Memory B cell (primary cell): Measurements from ENCODE around the gene GPR161.
A peak's percentile ranks its signal among the peaks of the same experiment; 100 is the strongest.

Experiments
- ATAC-seq: fragments of 150-1000 bp; cut with Tn5 transposase; 2 replicates; pipeline ENCODE4 v1.10.0; 2021; ENCODE audit warnings: low read depth, mild to moderate bottlenecking, moderate library complexity
- DNase-seq, 2 donors: peaks; one replicate each; pipeline ENCODE4 v3.0.0; 2022; ENCODE audit warnings: low spot score in 2 of 2
- H3K27ac Mint-ChIP-seq: one replicate; pipeline ENCODE4 v1.8.0; 2022; ENCODE audit warnings: mild to moderate bottlenecking, moderate library complexity, mixed read lengths
- H3K27me3 Mint-ChIP-seq: one replicate; pipeline ENCODE4 v1.8.0; 2022; ENCODE audit warnings: mixed read lengths
- H3K36me3 Mint-ChIP-seq: one replicate; pipeline ENCODE4 v1.8.0; 2022; ENCODE audit warnings: mild to moderate bottlenecking, mixed read lengths
- H3K4me1 Mint-ChIP-seq: one replicate; pipeline ENCODE4 v1.8.0; 2022; ENCODE audit warnings: mixed read lengths
- H3K4me3 Mint-ChIP-seq: one replicate; pipeline ENCODE4 v1.8.0; 2022; ENCODE audit warnings: mild to moderate bottlenecking, moderate library complexity, mixed read lengths
- H3K9me3 Mint-ChIP-seq: one replicate; pipeline ENCODE4 v1.8.0; 2022; ENCODE audit warnings: mixed read lengths

GPR161 gene

GRCh38 chr1:168138134-168138533 lies 1.4 kb upstream of the GPR161 start:
- H3K36me3 Mint-ChIP-seq, result peaks cover 3% of the 10 kb centered on the region
- H3K27me3 Mint-ChIP-seq, result peaks cover 9% of the 10 kb centered on the region

GRCh38 chr1:168137515-168137821 lies 738 bp upstream of the GPR161 start:
- DNase-seq (no peak), ATAC-seq (no peak)
- H3K27me3 Mint-ChIP-seq, result peaks cover 9% of the 10 kb centered on the region
- no peaks in the 10 kb centered on the region for H3K9me3 Mint-ChIP-seq
- peak overlapping the region; percentile 93 for H3K4me3 Mint-ChIP-seq
- H3K4me1 Mint-ChIP-seq, result peaks cover 8% of the 10 kb centered on the region
- peaks cover 3% of the 10 kb centered on the region for H3K36me3 Mint-ChIP-seq
- H3K27ac Mint-ChIP-seq, result peak overlapping the region; percentile 29

More at GRCh38 chr1:168138134-168138533, 1.4 kb upstream of the GPR161 start:
- Mint-ChIP-seq H3K4me1 (peaks cover 8% of the 10 kb centered on the region), H3K4me3 (no peak overlapping the region), H3K9me3 (no peaks in the 10 kb centered on the region), H3K27ac (no peak overlapping the region)
- DNase-seq (no peak), ATAC-seq (no peak)

- no peaks in the 10 kb centered on the region for H3K9me3 Mint-ChIP-seq
- peaks cover 8% of the 10 kb centered on the region for H3K4me1 Mint-ChIP-seq
- ATAC-seq (peak; percentile 39), DNase-seq (peak; percentile 12 to 32)
- H3K27ac Mint-ChIP-seq, result no peak overlapping the region
- H3K36me3 Mint-ChIP-seq, result peaks cover 3% of the 10 kb centered on the region
- peaks cover 13% of the 10 kb centered on the region for H3K27me3 Mint-ChIP-seq
- H3K4me3 Mint-ChIP-seq, result peak overlapping the region; percentile 79
Measured at GRCh38 chr1:168135921-168136708, 615 bp downstream of the GPR161 start.

- Mint-ChIP-seq H3K4me1 (peaks cover 8% of the 10 kb centered on the region), H3K4me3 (peak overlapping the region; percentile 79), H3K27ac (no peak overlapping the region), H3K9me3 (no peaks in the 10 kb centered on the region), H3K36me3 (peaks cover 3% of the 10 kb centered on the region), H3K27me3 (peaks cover 18% of the 10 kb centered on the region)
- DNase-seq, result no peak
- no peak for ATAC-seq
Measured at GRCh38 chr1:168135116-168135920, 1.4 kb downstream of the GPR161 start.

GRCh38 chr1:168134642-168135041 lies 2.1 kb downstream of the GPR161 start:
- H3K4me3 Mint-ChIP-seq, result no peak overlapping the region
- ATAC-seq (no peak), DNase-seq (no peak)
- H3K9me3 Mint-ChIP-seq, result no peaks in the 10 kb centered on the region
- no peak overlapping the region for H3K27ac Mint-ChIP-seq
- H3K27me3 Mint-ChIP-seq, result peaks cover 18% of the 10 kb centered on the region
- H3K36me3 Mint-ChIP-seq, result peaks cover 3% of the 10 kb centered on the region
- peaks cover 8% of the 10 kb centered on the region for H3K4me1 Mint-ChIP-seq

- H3K27ac Mint-ChIP-seq, result no peak overlapping the region
- H3K27me3 Mint-ChIP-seq, result peaks cover 18% of the 10 kb centered on the region
Measured at GRCh38 chr1:168134132-168134531, 2.6 kb downstream of the GPR161 start.

GRCh38 chr1:168129933-168130332 lies 6.8 kb downstream of the GPR161 start:
- H3K27ac Mint-ChIP-seq, result no peak overlapping the region

More at GRCh38 chr1:168134132-168134531, 2.6 kb downstream of the GPR161 start:
- peaks cover 3% of the 10 kb centered on the region for H3K36me3 Mint-ChIP-seq
- no peak overlapping the region for H3K4me3 Mint-ChIP-seq
- no peak for ATAC-seq
- no peak for DNase-seq
- no peaks in the 10 kb centered on the region for H3K9me3 Mint-ChIP-seq
- H3K4me1 Mint-ChIP-seq, result peaks cover 8% of the 10 kb centered on the region

GRCh38 chr1:168127503-168127902 lies 9.2 kb downstream of the GPR161 start:
- H3K4me1 Mint-ChIP-seq, result no peaks in the 10 kb centered on the region

More at GRCh38 chr1:168129933-168130332, 6.8 kb downstream of the GPR161 start:
- Mint-ChIP-seq H3K9me3 (peaks cover 4% of the 10 kb centered on the region), H3K4me3 (no peak overlapping the region), H3K4me1 (no peaks in the 10 kb centered on the region), H3K36me3 (peaks cover 3% of the 10 kb centered on the region), H3K27me3 (peaks cover 20% of the 10 kb centered on the region)
- ATAC-seq, result no peak
- no peak for DNase-seq

GRCh38 chr1:168125051-168125450 lies 11.7 kb downstream of the GPR161 start:
- Mint-ChIP-seq H3K27ac (no peak overlapping the region), H3K4me1 (no peaks in the 10 kb centered on the region), H3K4me3 (no peak overlapping the region), H3K9me3 (peaks cover 4% of the 10 kb centered on the region), H3K27me3 (peaks cover 15% of the 10 kb centered on the region), H3K36me3 (peaks cover 3% of the 10 kb centered on the region)
- no peak for ATAC-seq
- no peak for DNase-seq

More at GRCh38 chr1:168127503-168127902, 9.2 kb downstream of the GPR161 start:
- Mint-ChIP-seq H3K4me3 (no peak overlapping the region), H3K36me3 (peaks cover 3% of the 10 kb centered on the region), H3K27ac (no peak overlapping the region), H3K9me3 (peaks cover 4% of the 10 kb centered on the region), H3K27me3 (peaks cover 21% of the 10 kb centered on the region)
- no peak for DNase-seq
- ATAC-seq, result no peak

GRCh38 chr1:168121401-168122011 lies 15.2 kb downstream of the GPR161 start:
- DNase-seq, result no peak
- H3K9me3 Mint-ChIP-seq, result peaks cover 1% of the 10 kb centered on the region

GRCh38 chr1:168119750-168120149 lies 17.0 kb downstream of the GPR161 start:
- no peaks in the 10 kb centered on the region for H3K36me3 Mint-ChIP-seq
- no peaks in the 10 kb centered on the region for H3K4me1 Mint-ChIP-seq
- no peak for DNase-seq
- H3K9me3 Mint-ChIP-seq, result peaks cover 1% of the 10 kb centered on the region
- H3K4me3 Mint-ChIP-seq, result no peak overlapping the region
- H3K27ac Mint-ChIP-seq, result no peak overlapping the region
- peaks cover 15% of the 10 kb centered on the region for H3K27me3 Mint-ChIP-seq
- no peak for ATAC-seq

More at GRCh38 chr1:168121401-168122011, 15.2 kb downstream of the GPR161 start:
- Mint-ChIP-seq H3K4me1 (no peaks in the 10 kb centered on the region), H3K27ac (no peak overlapping the region), H3K4me3 (no peak overlapping the region), H3K36me3 (no peaks in the 10 kb centered on the region), H3K27me3 (peaks cover 17% of the 10 kb centered on the region)
- no peak for ATAC-seq

- Mint-ChIP-seq H3K4me3 (no peak overlapping the region), H3K4me1 (no peaks in the 10 kb centered on the region), H3K36me3 (no peaks in the 10 kb centered on the region), H3K9me3 (peaks cover 1% of the 10 kb centered on the region), H3K27me3 (peaks cover 6% of the 10 kb centered on the region), H3K27ac (no peak overlapping the region)
- ATAC-seq (no peak), DNase-seq (no peak)
Measured at GRCh38 chr1:168116327-168116799, 20.4 kb downstream of the GPR161 start.

- Mint-ChIP-seq H3K4me3 (no peak overlapping the region), H3K27ac (no peak overlapping the region), H3K4me1 (no peaks in the 10 kb centered on the region), H3K9me3 (peaks cover 1% of the 10 kb centered on the region), H3K36me3 (no peaks in the 10 kb centered on the region), H3K27me3 (peaks cover 4% of the 10 kb centered on the region)
- no peak for DNase-seq
- no peak for ATAC-seq
Measured at GRCh38 chr1:168114845-168115244, 21.9 kb downstream of the GPR161 start.
